Nephron (organoid): ENCODE results near the gene RNF44.

ENCODE experiments used
- H3K27ac Mint-ChIP-seq, 3 experiments: 2 replicates each; pipeline ENCODE4 v1.8.0; 2020; ENCODE audit warnings: mixed read lengths in 3 of 3, mild to moderate bottlenecking in 2 of 3, moderate library complexity in 1 of 3
- H3K27me3 Mint-ChIP-seq: 2 replicates; pipeline ENCODE4 v1.8.0; 2021; ENCODE audit warnings: low read depth, mild to moderate bottlenecking, moderate library complexity, mixed read lengths
- H3K36me3 Mint-ChIP-seq: 2 replicates; pipeline ENCODE4 v1.8.0; 2020; ENCODE audit warnings: low read depth, mixed read lengths
- H3K4me1 Mint-ChIP-seq: 2 replicates; pipeline ENCODE4 v1.8.0; 2020; ENCODE audit warnings: mixed read lengths
- H3K4me3 Mint-ChIP-seq, 3 experiments: 2 replicates each; pipeline ENCODE4 v1.8.0; 2020; ENCODE audit warnings: mild to moderate bottlenecking in 3 of 3, mixed read lengths in 3 of 3, moderate library complexity in 2 of 3
- H3K9me3 Mint-ChIP-seq: 2 replicates; pipeline ENCODE4 v1.8.0; 2020; ENCODE audit warnings: mixed read lengths
- CTCF ChIP-seq, 3 experiments: fragments of 200-600 bp; sonication (generic); IDR thresholded peaks; one replicate each; pipeline ENCODE4 v1.5.0; 2021; ENCODE audit warnings: antibody characterized with exemption in 3 of 3; ENCODE audit not compliant: unreplicated experiment in 3 of 3

Gene RNF44

GRCh38 chr5:176533390-176533789 is 3.8 kb downstream of the RNF44 start:
- H3K4me3 Mint-ChIP-seq: peak overlapping the region; percentile 98 to 100 (median 99)
- H3K27me3 Mint-ChIP-seq: no peaks in the 10 kb centered on the region
- no peaks in the 10 kb centered on the region for H3K9me3 Mint-ChIP-seq
- H3K27ac Mint-ChIP-seq: peak overlapping the region; percentile 98 to 99 (median 98)
- peaks cover 45% of the 10 kb centered on the region for H3K4me1 Mint-ChIP-seq
- TF ChIP-seq CTCF (IDR thresholded peaks at IDR 0.05; ENCODE audit: unreplicated experiment in 3 of 3): no peak
- H3K36me3 Mint-ChIP-seq: peaks cover 14% of the 10 kb centered on the region

GRCh38 chr5:176532795-176533194 is 4.4 kb downstream of the RNF44 start:
- Mint-ChIP-seq H3K27me3 (no peaks in the 10 kb centered on the region), H3K9me3 (no peaks in the 10 kb centered on the region), H3K27ac (peak overlapping the region in 2 of 3 experiments; percentile 98 to 99), H3K4me3 (no peak overlapping the region), H3K36me3 (peaks cover 19% of the 10 kb centered on the region), H3K4me1 (peaks cover 39% of the 10 kb centered on the region)
- no peak for TF ChIP-seq CTCF (IDR thresholded peaks at IDR 0.05; ENCODE audit: unreplicated experiment in 3 of 3)

- Mint-ChIP-seq H3K36me3 (peaks cover 19% of the 10 kb centered on the region), H3K27me3 (no peaks in the 10 kb centered on the region), H3K4me1 (peaks cover 37% of the 10 kb centered on the region), H3K27ac (no peak overlapping the region), H3K9me3 (no peaks in the 10 kb centered on the region), H3K4me3 (no peak overlapping the region)
- TF ChIP-seq CTCF (IDR thresholded peaks at IDR 0.05; ENCODE audit: unreplicated experiment in 3 of 3): no peak
These were observed 5.2 kb downstream of the RNF44 start for GRCh38 chr5:176531902-176532493.

GRCh38 chr5:176530983-176531901 is 6.0 kb downstream of the RNF44 start:
- Mint-ChIP-seq H3K36me3 (peaks cover 22% of the 10 kb centered on the region), H3K27ac (peak overlapping the region in 2 of 3 experiments; percentile 64 to 73), H3K4me3 (peak overlapping the region in 2 of 3 experiments; percentile 15 to 66), H3K9me3 (no peaks in the 10 kb centered on the region), H3K27me3 (no peaks in the 10 kb centered on the region), H3K4me1 (peaks cover 37% of the 10 kb centered on the region)
- no peak for TF ChIP-seq CTCF (IDR thresholded peaks at IDR 0.05; ENCODE audit: unreplicated experiment in 3 of 3)

GRCh38 chr5:176530393-176530982 is 6.7 kb downstream of the RNF44 start:
- Mint-ChIP-seq H3K36me3 (peaks cover 25% of the 10 kb centered on the region), H3K9me3 (no peaks in the 10 kb centered on the region), H3K4me3 (no peak overlapping the region), H3K27me3 (no peaks in the 10 kb centered on the region), H3K27ac (no peak overlapping the region), H3K4me1 (peaks cover 32% of the 10 kb centered on the region)
- TF ChIP-seq CTCF (IDR thresholded peaks at IDR 0.05; ENCODE audit: unreplicated experiment in 3 of 3): no peak
